HK-2 (cell line): ENCODE results near the gene RBM38.

Experiments
- DNase-seq: peaks from one replicate; pipeline ENCODE4 v3.0.0-alpha.2; 2018; ENCODE audit not compliant: unreplicated experiment

Gene RBM38

DNA sequence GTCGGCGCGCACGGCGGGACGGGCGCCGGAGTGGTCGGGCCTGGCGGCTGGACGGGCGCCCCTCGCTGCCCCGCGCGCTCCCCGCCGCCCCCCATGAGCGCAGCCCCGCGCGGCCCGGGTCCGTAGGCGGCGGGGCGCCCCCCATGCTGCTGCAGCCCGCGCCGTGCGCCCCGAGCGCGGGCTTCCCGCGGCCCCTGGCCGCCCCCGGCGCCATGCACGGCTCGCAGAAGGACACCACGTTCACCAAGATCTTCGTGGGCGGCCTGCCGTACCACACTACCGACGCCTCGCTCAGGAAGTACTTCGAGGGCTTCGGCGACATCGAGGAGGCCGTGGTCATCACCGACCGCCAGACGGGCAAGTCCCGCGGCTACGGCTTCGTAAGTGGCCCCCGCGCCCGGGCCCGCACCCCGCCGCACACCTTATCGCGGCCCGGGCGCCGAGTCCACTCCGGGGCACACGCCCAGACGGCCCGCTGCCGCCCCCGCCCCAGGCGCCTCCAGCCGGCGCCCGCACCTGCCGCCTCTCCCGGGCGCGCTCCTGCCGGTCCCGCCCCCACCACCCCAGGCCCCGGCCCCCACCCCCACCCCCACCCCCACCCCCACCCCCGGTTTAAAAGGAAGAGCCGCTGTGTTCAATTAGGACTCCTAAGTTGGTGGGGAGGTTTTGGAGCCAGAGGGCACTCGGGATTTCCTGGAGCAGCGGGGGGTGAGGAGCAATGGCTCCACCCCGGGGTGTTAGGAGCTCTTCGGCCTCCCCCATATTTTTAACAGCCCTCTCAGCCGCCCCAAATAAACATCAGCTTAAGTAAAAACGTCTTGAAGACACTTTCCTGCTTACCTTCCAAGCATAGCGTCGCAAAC lies 474 bp downstream of the RBM38 start:
- DNase-seq: peak; percentile 25

DNA sequence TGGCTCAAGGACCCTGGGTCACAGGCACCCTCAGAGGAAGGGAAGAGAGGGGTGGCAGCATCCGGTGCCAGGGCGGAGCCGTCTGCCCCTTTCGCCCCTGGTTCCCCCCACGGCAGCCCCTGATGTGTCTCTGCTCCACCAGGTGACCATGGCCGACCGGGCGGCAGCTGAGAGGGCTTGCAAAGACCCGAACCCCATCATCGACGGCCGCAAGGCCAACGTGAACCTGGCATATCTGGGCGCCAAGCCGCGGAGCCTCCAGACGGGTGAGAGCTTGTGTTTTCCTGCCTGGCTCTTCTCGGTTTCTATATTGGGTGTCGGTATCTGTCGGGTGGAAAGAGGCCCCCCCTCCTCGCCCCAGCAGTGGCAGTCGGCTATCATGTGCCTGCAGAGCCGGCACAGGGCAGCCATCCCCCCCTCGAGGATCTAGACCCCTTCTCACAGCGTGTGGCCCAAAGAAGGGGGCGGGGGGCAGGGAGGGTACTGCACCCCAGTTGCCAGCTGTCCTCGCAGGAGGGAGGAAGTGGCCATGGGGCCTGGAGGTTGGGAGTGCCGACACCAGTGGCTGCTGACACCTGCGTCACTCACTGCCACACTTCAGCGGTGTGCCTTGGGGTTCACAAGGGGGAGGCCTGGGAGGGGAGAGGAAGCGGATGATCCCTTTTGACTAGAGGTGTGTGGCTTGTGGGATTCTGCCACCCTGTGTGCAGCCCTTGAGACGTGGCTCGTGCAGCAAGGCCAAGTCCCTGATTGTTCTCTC lies 1.5 kb downstream of the RBM38 start:
- DNase-seq: no peak

DNA sequence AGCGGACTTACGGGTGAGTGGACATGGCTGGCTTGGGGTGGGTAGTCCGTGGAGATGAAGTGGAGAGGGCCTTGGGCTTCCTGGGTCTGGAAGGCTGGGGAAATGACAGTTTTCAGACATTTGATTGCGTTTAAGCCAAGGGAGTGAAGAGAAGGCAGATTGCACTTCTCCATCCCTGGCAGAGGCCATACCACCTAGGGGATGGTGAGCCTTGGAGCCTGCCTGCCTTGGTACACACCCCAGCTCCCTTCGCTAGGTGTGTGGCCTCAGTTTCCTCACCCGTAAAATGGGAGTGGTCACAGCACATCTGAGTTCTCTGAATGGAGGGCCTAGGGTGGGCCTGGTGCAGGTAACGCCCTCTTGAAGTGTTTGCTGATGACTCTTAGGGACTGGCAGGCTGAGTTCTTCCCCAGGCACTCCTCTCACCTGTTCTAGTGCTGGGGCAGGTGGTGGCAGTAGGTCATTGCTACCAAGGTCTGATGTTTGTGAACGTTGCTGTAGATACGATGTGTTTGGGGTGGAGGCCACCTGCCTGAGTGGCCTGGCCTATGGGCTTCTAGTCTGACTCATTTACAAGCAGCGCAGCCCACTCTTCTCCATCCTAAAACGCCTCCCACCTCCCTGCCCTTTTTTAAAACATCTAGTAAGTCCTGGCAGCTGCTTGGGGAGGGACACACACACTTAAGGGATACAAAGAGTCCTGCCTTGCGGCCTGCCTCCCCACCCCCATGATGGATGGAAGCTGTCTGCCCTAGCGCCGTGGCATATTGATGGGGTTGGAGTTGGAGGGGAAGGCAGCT lies 2.3 kb downstream of the RBM38 start:
- no peak for DNase-seq

DNA sequence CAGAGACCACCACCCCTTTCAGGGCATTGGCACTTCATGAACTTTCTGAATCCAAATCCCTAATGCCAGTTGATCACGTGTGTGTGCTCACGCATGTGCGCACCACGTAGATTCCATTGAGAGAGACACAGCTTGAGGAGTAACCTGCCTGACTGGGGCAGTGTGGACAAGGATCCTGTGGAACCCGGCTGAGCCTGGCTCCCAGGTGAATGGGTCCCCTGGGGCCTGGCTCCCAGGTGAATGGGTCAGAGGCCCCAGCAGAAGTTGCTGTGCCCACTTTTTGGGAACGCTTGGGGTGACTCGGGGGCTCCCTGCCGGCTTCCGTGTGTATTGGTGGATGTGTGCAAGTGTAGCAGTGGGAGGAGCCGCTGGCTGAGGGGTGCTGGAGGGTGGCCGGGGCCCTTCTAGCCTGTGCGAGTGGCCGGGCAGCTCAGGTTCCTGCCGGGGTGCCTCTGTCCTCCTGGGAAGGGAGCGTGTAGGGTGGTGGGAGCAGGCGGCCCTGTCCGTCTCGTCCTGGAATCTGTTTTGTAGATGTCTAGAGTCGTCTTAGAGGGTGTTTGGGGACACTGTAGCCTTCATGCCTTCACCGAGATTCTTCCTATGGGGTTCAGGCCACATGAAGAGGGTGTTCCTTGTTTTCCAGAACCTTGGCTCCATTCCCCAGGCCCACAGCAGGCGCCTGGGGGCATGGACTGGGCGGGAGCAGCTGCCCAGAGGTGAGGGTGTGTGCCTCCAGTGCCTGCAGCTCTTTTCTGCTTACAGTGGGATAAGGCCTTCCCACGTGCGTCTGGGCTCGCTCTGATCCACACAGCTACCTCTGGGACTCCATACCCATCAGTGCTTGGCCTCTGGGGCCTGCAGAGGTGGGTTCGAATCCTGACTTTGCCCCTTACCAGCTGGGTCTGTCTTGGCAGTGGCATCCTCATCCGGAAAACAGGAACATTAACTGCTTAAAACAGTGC lies 3.2 kb downstream of the RBM38 start:
- no peak for DNase-seq

DNA sequence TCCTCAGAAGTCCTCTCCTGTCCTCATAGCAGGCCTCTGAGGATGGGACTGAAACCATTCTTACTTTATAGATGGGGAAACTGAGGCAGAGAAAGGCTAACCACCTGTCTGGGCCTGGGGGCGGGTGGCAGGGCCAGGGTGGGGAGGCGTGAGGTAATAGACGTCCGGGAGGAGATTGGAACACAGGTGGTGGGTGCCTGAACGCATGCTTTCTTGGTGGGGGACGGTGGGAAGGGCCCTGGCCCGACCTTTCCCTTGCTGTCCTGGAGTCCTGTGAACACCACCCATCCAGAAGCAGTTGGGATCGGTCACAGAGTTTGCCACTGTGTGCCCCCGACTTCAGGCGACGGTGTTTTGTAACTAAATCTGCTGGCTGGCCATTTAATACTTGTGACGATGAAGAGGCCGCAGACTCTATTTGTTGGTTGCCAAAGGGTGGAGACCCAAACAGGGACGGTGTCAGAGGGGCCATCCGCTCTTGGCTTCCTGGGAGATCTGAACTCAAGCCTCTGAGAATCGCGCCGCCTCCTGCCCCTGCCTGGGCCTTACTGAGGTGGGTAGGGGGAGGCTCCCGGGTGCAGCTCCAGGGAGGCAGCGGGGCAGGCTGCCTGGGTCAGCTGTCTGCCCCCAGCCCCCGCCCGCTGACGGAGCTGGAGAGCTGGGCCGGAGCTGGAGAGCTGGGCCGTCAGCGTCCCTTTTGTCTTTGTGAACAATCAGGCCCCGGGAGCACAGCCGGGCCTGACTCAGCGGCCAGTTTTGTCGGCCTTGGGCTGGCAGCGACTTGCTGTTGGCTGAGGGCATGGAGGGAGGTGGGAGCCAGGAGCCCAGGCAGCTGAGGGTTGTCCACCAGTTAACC lies 4.1 kb downstream of the RBM38 start:
- no peak for DNase-seq

DNA sequence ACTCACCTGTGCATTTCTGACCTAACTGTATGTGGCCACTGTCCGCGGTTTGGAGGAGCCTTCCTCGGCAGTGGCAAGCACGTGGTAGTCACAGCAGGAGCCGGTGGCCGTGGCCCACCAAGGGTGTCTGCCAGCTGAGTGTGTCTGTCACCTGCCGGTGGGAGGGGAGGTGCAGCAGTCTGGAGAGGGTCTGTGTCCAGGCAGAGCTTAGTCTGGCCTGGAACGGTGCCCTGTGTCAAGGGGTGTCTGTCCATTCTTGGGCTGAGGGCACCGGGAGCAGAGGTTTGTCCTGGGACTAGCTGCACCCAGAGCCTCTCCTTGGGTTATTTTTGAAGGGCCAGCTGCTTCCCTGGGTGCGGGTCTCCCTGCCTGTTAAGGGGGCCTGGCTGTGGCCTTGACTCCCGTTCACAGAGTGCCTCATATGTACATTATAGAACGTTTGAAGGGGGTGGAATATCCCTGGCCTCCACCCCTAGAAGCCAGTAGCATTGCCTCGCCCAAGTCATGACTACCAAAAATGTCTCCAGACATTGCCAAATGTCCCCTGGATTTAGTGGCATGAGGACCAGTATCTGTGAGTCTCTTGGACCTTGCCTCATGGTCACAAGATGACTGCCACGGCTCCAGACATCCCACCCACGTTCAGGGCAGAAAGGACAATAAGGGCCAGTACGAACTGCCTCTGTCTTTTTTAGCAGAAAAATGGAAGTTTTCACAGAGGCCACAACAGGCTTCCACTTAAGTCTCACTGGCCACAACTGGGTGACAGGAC lies 5.2 kb downstream of the RBM38 start:
- DNase-seq: no peak

DNA sequence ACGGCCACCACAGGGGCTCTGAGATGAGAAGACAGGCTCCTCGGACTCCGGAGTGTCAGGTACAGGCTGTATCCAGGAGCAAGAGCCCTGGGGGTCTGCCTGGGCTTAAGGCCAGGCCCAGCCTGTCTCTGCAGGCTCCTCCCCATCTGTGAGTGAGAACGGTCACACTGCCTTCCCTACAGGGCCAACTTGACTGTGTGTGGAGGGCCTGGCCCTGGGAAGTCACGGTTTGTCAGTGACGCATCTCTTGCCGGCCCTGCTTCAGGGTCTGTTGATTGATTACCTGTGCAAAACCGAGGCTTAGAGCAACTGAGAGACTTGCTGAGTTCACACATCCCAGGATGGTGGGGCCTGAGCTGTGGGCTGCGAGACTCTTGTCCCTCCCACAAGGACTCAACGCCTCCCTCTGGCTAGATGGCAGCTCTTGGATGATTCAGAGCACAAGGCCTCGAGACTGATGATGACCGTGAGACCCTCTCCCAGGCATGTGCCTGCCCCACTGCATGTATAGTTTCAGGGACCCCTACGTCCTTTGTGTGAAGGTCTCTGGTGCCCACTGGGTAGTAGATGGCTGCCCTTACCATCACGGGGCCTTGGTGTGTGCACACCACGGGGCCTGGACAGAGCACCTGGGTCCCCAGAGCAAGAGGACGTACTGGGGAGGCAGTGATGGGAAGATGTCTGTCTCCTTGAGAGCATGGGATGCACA lies 5.9 kb downstream of the RBM38 start:
- no peak for DNase-seq

DNA sequence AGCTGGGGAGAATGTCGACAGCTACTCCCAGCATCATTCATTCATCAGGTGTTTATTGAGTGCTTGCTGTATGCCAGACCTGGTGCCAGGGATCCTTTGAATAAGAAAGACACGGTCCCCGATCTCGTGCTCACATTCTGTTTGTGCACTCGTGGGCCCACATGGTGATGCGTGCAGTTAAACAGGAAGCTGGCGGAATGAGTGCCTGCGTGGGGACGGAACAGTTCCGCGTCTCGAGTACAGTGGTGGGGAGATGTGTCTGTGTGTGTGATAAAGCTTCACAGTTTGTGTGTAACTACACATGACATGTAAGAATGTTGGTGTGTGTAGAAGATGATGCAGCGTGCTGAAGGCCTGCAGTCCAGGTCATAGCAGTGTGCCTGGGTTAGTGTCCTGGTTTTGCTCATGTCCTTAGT lies 6.5 kb downstream of the RBM38 start:
- DNase-seq: no peak

DNA sequence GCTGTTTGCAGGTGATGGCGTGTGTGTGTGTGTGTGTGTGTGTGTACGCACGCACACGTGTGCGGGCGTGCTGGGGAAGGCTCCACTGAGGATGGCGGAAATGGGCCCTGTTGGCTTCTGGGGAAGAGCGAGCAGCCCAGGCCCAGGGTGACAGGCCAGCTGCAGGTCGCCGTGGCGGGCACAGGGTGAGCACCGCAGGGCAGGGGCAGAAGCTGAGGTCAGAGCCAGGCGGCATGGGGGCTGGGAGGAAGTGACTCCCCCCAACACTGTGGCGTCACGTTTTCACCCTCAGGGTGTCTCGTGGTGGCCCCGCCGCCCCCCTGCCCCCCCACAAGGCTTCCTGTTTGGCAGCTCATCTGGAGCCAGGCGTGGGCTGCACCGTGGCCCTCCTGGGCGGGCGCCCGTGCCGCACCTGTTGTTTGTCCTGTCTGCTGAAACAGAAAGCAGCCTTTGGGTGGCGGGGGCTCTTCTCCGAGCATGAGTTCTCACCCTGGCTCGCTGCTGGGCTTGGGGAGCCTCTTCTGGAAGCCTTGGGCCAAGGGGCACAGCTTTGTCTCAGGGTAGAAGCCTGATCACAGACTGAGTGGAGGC lies 7.1 kb downstream of the RBM38 start:
- DNase-seq: no peak

DNA sequence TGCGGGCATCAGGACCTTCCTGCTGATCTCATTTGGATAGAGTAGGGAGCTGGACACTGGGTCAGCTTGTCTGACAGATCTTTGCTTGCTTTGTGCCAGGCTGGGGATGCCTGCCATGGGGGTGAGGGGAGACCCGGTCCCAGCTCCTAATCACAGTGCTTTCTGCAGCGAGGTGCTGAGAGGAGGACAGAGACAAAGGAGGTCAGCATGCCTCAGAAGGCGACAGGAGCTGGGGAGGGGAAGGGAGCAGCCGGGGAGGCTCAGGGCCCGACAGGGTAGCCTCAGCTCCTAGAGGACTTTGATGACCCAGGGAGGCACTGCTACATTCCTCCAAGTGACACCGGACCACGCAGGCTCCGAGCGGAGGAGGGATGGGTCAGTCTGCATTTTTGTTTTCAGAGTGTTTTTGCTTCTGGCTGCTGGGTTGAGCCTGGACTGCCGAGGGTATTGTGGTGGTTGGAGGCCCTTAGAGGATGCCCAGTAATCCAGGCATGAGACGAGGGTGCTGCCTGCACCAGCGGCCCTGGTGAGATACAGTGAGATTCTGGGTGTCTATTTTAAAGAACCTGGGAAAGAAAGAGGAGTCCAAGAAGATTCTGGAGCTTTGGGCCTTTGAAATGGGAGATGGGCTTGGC lies 7.8 kb downstream of the RBM38 start:
- no peak for DNase-seq

DNA sequence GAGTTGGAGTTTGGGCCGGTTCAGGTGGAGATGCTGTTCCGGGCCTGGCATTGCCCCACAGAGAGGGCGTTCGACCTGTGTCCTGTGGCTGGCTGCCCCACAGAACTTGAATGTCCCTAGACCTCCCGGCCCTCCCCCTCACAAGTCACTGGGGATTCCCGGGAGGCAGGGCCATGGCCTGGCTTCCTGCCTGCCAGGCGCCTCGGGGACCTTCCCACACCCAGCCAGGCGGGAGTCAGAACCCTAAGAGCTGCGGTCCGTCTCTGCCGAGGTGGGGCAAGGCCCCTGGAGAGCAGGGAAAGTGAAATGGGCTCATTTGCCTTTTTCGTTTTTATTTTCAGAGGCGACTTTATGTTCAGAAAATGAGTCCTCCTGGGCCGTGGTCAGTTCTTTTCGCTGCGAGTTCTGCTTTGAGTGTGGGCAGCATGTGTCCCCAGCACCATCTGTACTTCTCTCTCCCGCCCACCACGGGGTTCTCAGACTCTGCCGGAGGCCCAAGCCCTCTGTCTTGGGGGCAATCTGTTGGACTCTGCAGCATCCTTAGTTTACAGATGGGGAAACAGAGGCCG lies 8.5 kb downstream of the RBM38 start:
- DNase-seq: peak; percentile 60

DNA sequence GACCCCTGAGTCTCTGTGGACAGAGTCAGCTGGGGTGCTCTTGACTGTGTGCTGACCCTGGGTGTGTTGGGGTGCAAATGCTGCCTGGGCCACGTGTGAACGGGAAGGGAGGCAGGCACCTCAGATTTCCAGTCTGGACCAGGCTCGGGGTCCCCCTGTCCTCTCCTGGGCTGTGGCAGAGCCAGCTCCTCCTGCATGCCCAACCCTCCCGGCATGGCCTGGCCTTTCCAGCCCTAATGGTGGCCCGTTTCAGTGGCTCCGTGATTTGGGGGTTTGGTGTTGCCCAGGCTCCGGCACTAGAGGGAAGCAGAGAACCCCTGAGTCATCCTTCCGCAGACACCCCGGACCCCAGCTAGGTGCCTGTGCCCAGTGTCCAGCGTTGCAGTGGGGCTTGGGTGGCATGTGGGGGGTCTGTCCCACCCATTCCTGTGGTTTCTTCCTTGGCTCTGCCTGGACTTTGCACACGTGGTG lies 9.1 kb downstream of the RBM38 start:
- DNase-seq: no peak

DNA sequence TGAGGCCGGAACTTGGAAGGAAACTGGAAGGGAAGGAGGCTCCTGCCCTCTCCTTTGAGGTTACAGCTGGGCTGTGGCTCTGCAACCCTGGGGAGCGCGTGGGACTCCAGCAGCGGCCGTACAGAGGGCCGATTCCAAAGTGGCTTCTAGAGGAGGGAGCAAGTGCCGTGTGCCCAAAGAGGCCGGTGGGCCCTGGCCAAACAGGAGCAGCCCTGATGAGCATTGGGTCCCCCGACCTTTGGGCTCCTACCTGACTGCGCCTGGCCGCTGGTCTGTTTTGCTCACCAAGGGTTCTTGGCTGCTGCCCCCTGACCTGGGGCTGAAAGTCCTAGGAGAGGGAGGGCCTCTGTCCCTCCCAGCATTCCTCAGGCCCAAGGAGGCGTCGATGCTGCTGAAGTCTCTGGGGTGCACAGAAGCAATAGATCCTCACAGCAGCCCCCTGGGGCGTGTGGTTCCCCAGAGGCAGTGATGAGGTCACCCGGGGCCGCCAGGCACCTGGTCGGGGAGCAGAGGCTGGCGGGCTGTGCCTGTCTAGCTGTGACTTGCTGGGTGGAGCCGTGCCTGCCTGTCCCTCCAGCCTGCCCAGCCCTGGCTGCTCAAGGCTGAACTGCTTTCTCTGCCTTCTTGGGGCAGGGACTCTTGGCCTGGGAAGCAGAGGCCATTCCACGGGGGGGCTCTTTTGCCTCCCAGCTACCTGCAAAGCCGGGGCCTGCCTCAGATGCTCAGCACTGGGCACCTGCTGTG lies 9.8 kb downstream of the RBM38 start:
- DNase-seq: no peak

DNA sequence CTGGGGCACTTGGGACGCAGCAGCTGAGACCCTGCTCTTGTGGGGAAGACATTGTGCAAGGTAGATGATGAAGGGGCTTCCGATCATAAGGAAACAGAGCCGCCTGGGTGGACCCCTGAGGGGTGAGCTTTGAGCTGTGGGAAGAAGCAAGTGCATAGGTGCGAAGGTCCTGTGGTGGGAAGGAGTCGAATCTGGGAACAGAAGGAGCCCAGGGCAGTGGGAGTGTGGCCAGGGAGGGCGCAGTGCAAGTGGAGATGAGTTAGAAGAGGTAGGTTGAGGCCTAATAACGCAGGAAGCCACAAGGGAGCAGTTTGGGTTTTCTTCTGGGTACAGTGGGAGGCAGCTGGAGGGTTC lies 10.3 kb downstream of the RBM38 start:
- DNase-seq: no peak

DNA sequence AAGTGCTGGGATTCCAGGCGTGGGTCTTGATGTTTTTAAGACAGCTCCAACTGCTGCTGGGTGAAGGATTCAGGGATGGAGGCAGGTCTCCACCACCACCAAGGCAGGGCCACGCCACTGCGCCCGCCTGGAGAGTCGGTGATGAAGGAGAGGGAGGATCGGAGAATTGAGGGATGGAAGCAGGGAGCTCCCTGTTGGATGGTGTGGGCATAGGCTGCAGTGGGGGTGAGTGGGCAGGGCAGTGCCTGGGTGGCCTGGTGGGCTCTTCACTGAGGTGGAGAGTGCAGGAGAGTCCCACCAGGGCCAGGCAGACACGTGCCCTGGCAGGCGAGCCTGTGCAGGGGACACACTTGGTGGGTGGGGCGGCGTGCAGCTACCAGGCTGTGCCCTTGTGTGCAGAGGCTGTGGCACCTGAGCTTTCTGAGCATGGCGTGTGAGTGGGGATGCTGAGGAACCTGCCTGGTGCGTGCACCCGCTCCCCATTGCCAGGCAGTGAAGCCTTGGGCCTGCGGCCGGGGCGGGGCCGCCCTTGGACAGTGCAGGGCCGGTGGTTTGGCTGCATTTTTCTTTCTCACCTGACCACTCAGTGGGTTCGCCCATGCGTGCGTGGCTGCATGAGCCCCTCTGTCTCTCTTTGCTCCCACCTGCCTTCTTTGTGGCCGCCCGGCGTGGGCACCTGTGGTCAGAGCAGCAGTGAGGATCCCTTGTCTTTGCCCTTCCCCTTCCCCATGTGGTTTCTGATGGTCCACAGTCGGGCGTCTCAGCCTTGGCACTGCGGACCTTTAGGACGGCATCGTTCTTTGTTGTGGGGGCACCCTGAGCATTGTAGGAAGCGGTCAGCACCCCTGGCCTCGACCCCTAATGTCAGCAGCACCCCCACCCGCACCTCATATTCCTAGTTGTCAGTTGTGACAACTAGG lies 11.3 kb downstream of the RBM38 start:
- no peak for DNase-seq

DNA sequence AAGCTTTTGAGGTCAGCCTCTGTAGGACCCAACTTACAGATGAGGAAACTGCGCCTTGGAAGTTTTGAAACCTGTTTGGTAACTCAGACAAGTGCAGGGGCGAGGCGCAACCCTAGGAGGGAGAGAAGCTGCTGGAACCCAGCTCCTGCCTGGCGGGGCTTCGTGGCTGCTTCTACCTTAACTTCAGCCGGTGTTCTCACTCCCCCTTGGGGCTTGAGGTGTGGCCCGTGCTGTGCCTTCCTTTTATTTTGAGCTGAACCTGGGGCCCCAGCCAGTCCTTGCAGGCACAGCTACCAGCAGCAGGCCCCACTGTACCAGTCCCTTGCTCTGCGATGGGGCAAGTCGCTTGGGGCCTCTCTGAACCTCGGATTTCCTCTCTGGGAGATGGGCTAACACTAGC lies 12.0 kb downstream of the RBM38 start:
- DNase-seq: no peak
